ENCODE results near the gene PLBD2. TPM values are rescaled to one million over a fixed set of nuclear protein-coding genes. Genes with fewer than 3 reads are reported as not detected.

Gene PLBD2
- total RNA-seq, 1 donor from 2014 or later = 4.9 TPM

DNA sequence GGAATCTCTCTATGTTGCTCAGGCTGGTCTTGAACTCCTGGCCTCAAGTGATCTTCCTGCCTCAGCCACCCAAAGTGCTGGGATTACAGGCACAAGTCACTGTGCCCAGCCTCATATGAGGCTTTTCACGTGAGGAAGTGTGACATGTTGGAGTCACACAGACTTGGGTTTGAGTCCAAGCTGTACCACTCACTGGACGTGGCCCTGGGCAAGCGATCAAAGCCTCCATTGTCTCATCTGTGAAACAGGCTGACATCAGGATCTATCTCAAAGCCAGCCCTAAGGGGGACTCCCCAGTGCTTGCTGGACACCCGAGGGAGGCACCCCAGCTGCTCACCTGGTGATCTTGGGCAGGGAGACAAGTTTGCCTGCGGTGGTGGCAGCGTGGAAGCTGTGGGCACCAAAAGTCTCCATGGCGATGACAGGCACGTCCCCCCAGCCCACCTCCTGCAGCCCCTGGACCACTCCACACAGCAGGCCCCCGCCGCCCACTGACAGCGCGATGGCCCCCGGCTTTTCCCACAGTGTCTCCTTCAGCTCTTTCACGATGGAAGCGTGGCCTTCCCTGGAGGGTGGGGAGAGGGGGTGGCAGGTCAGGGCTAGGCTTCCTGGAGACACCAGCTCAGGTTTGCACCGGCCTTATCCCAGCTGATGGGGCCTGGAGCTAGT lies 38.6 kb downstream of the PLBD2 start:
- no peaks in the 10 kb centered on the region for H3K36me3 Mint-ChIP-seq
- no peak overlapping the region for H3K27ac Mint-ChIP-seq
- no peaks in the 10 kb centered on the region for H3K27me3 ChIP-seq
- peaks cover 6% of the 10 kb centered on the region for H3K27me3 Mint-ChIP-seq (ENCODE audit: insufficient read depth, low read depth)
- no peaks in the 10 kb centered on the region for H4K20me1 ChIP-seq (ENCODE audit: low read depth)
- no peak overlapping the region for H3K4me3 ChIP-seq
- no peaks in the 10 kb centered on the region for H3K36me3 ChIP-seq
- H3K27ac ChIP-seq = no peak overlapping the region
- peaks cover 7% of the 10 kb centered on the region for H3K4me1 Mint-ChIP-seq
- H3K4me3 Mint-ChIP-seq = no peak overlapping the region
- no peak for DNase-seq (ENCODE audit: low spot score)
- H3F3A ChIP-seq (ENCODE audit: low read depth) = peaks cover 5% of the 10 kb centered on the region
- H3K4me1 ChIP-seq = peaks cover 10% of the 10 kb centered on the region
- no peak overlapping the region for H3K9ac ChIP-seq
- no peaks in the 10 kb centered on the region for H3K9me3 Mint-ChIP-seq
- no peak for TF ChIP-seq EZH2phosphoT487 (IDR thresholded peaks at IDR 0.05)
- no peak for TF ChIP-seq EZH2 (IDR thresholded peaks at IDR 0.05)
- no peak for TF ChIP-seq CTCF (IDR thresholded peaks at IDR 0.05)
- no peaks in the 10 kb centered on the region for H3K79me2 ChIP-seq (ENCODE audit: low read depth)
- no peaks in the 10 kb centered on the region for H3K9me3 ChIP-seq (ENCODE audit: low read depth)
- no peak overlapping the region for H3K4me2 ChIP-seq
- no peak overlapping the region for H2AFZ ChIP-seq (replicated peaks)

DNA sequence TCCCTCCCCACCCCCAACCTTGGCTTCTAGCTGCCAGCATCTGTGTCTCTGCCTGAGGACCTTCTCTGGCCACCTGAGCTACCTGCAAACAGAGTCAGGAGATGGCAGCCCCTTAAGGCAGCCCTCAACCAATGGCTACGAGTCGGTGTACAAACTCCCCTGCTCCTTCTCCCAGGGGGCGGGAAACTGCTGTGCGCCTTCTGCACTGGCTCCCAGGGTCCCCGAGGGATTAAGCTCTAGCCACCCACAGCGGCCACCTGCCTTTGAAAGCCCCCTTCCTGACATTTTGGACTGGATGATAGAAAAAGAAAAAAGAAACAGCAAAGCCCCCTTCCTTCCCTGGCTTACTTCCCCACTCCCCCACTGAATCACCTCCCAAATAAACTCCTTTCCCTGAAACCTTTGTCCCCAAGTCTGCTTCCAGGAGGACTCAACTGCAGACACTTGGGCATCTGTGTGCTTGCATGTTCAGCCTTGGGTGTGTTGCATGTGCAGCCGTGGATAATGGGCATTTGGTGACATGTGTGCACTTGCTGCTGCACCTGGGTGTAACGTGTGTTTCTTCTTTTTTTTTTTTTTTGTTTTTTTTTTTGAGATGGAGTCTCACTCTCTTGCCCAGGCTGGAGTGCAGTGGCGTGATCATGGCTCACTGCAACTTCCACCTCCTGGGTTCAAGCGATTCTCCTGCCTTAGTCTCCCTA lies 39.3 kb downstream of the PLBD2 start:
- Histone ChIP-seq H2AFZ (replicated peaks) (no peak overlapping the region), H3K27ac (no peak overlapping the region), H3K9ac (no peak overlapping the region), H3K27me3 (no peaks in the 10 kb centered on the region), H3K4me2 (no peak overlapping the region), H4K20me1 (ENCODE audit: low read depth) (no peaks in the 10 kb centered on the region), H3K4me3 (no peak overlapping the region), H3K79me2 (ENCODE audit: low read depth) (no peaks in the 10 kb centered on the region), H3K4me1 (peaks cover 11% of the 10 kb centered on the region), H3K36me3 (no peaks in the 10 kb centered on the region), H3F3A (ENCODE audit: low read depth) (peaks cover 8% of the 10 kb centered on the region), H3K9me3 (ENCODE audit: low read depth) (no peaks in the 10 kb centered on the region)
- Mint-ChIP-seq H3K9me3 (no peaks in the 10 kb centered on the region), H3K4me1 (peaks cover 7% of the 10 kb centered on the region), H3K4me3 (no peak overlapping the region), H3K27me3 (ENCODE audit: insufficient read depth, low read depth) (peaks cover 6% of the 10 kb centered on the region), H3K36me3 (no peaks in the 10 kb centered on the region), H3K27ac (no peak overlapping the region)
- no peak for DNase-seq (ENCODE audit: low spot score)
- TF ChIP-seq CTCF (IDR thresholded peaks at IDR 0.05) = no peak
- TF ChIP-seq EZH2phosphoT487 (IDR thresholded peaks at IDR 0.05) = no peak
- no peak for TF ChIP-seq EZH2 (IDR thresholded peaks at IDR 0.05)

- no peaks in the 10 kb centered on the region for H3K36me3 ChIP-seq
- H3K9me3 ChIP-seq (ENCODE audit: low read depth) = no peaks in the 10 kb centered on the region
- TF ChIP-seq EZH2phosphoT487 (IDR thresholded peaks at IDR 0.05) = no peak
- TF ChIP-seq EZH2 (IDR thresholded peaks at IDR 0.05) = no peak
- no peak for TF ChIP-seq CTCF (IDR thresholded peaks at IDR 0.05)
- H3K79me2 ChIP-seq (ENCODE audit: low read depth) = no peaks in the 10 kb centered on the region
- H3K4me3 ChIP-seq = no peak overlapping the region
- Mint-ChIP-seq H3K9me3 (no peaks in the 10 kb centered on the region), H3K27ac (no peak overlapping the region), H3K4me1 (peaks cover 7% of the 10 kb centered on the region), H3K36me3 (no peaks in the 10 kb centered on the region), H3K4me3 (no peak overlapping the region), H3K27me3 (ENCODE audit: insufficient read depth, low read depth) (peaks cover 6% of the 10 kb centered on the region)
- DNase-seq (ENCODE audit: low spot score) = no peak
- no peak overlapping the region for H2AFZ ChIP-seq (replicated peaks)
- peaks cover 11% of the 10 kb centered on the region for H3K4me1 ChIP-seq
- H3K9ac ChIP-seq = no peak overlapping the region
- no peak overlapping the region for H3K27ac ChIP-seq
- H3K27me3 ChIP-seq = no peaks in the 10 kb centered on the region
- no peaks in the 10 kb centered on the region for H4K20me1 ChIP-seq (ENCODE audit: low read depth)
- no peak overlapping the region for H3K4me2 ChIP-seq
- H3F3A ChIP-seq (ENCODE audit: low read depth) = peaks cover 4% of the 10 kb centered on the region
Measured at GRCh38 chr12:113398346-113399290, 40.2 kb downstream of the PLBD2 start.

Measured in neural progenitor cell (in vitro differentiated cells).